Measurements from ENCODE around the gene LCN2.

DNA sequence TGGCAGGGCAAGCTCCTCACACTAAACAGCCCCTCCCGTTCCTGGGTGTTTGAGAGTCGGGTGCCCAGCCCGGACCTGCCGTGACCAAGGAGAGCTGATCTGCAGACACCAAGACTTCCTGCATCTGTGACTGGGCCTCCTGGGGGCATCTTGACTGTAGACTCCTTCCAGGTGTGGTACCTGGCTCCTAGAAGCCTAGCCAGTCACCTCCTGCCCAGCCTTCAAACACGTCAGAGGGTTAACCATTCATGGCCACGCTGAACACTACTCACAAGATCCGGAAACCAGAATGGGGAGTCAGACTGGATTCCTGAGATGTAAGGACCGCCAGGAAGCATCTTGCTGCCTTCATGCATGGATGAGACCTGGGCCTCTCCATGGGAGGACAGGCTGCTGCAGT lies 3.7 kb upstream of the LCN2 start:
- TF ChIP-seq, protein P1, sequence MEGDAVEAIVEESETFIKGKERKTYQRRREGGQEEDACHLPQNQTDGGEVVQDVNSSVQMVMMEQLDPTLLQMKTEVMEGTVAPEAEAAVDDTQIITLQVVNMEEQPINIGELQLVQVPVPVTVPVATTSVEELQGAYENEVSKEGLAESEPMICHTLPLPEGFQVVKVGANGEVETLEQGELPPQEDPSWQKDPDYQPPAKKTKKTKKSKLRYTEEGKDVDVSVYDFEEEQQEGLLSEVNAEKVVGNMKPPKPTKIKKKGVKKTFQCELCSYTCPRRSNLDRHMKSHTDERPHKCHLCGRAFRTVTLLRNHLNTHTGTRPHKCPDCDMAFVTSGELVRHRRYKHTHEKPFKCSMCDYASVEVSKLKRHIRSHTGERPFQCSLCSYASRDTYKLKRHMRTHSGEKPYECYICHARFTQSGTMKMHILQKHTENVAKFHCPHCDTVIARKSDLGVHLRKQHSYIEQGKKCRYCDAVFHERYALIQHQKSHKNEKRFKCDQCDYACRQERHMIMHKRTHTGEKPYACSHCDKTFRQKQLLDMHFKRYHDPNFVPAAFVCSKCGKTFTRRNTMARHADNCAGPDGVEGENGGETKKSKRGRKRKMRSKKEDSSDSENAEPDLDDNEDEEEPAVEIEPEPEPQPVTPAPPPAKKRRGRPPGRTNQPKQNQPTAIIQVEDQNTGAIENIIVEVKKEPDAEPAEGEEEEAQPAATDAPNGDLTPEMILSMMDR (IDR thresholded peaks at IDR 0.05): no peak
- TF ChIP-seq POLR2A (IDR thresholded peaks at IDR 0.05): no peak
